HCT116 (cell line): ENCODE data around the gene ZNF436. TPM values are rescaled to one million over a fixed set of nuclear protein-coding genes. Genes with fewer than 3 reads are reported as not detected.

Experiments
- ATAC-seq: fragments of 200-7000 bp; cut with Tn5 transposase; 2 replicates; pipeline ENCODE4 v1.9.1; 2020; ENCODE audit warnings: mild to moderate bottlenecking, moderate library complexity
- BruUV-seq: library from RNA; stranded (reverse); fragments of 400-500 nt; replicated peaks from 2 replicates; lab custom pipeline; 2021; lab: Mats Ljungman, UMichigan
- CTCF ChIA-PET: fragments of 300-600 bp; sonication (Branson Sonifier 250); formaldehyde crosslinking; loops from one replicate; lab custom pipeline; 2021; ENCODE audit warnings: antibody characterized with exemption; lab: Charles Lee
- POLR2A ChIA-PET: fragments of 300-600, 350-600 bp; sonication (Branson Sonifier 250); formaldehyde crosslinking; loops from one replicate; lab custom pipeline; 2021; ENCODE audit warnings: antibody characterized with exemption; lab: Charles Lee
- RAD21 ChIA-PET, 2 experiments: fragments of 300-600 bp; sonication (Branson Sonifier 250); formaldehyde crosslinking; loops; one replicate each; lab custom pipeline; 2023; ENCODE audit warnings: low total read pairs in 2 of 2; ENCODE audit not compliant: uncharacterized antibody in 2 of 2, unreplicated experiment in 2 of 2, low non-redundant PET in 1 of 2; lab: Charles Lee
- DNase-seq: peaks from one replicate; pipeline ENCODE4 v3.0.0-alpha.2; 2010; ENCODE audit warnings: low read depth, low spot score
- H2AFZ ChIP-seq: fragments of 200-600 bp; shearing (Covaris generic), sonication (generic); 2 replicates; pipeline ENCODE4 v1.6.1; 2017; ENCODE audit warnings: low read depth, mixed run types, mixed read lengths, antibody characterized with exemption, low read length; ENCODE audit not compliant: poor library complexity, severe bottlenecking
- H3K27ac ChIP-seq: 2 replicates; pipeline ENCODE4 v1.5.1; 2012; ENCODE audit warnings: low read depth, low read length
- H3K27me3 ChIP-seq: fragments of 200-600 bp; sonication (generic); 2 replicates; pipeline ENCODE4 v1.6.1; 2016; ENCODE audit warnings: mixed run types, low read length, mixed read lengths; ENCODE audit not compliant: insufficient read depth
- H3K36me3 ChIP-seq, 2 experiments: fragments of 200-500 bp in 1 of 2; fragments of 200-600 bp in 1 of 2; sonication (Bioruptor generic) in 1 of 2; sonication (generic) in 1 of 2; 2 replicates each; pipeline versions ENCODE4 v1.5.1 to v1.6.1; 2014 to 2016; ENCODE audit warnings: low read length in 2 of 2, inconsistent platforms in 1 of 2, mixed read lengths in 1 of 2, mixed run types in 1 of 2; ENCODE audit not compliant: insufficient read depth in 2 of 2, control insufficient read depth in 1 of 2
- H3K4me1 ChIP-seq, 2 experiments: fragments of 200-600 bp in 1 of 2; sonication (generic) in 1 of 2; 2 replicates each; pipeline versions ENCODE4 v1.5.1 to v1.6.1; 2012 to 2017; ENCODE audit warnings: low read length in 2 of 2, inconsistent platforms in 1 of 2, mild to moderate bottlenecking in 1 of 2, mixed read lengths in 1 of 2, mixed run types in 1 of 2, moderate library complexity in 1 of 2; ENCODE audit not compliant: insufficient read depth in 2 of 2, control insufficient read depth in 1 of 2
- H3K4me2 ChIP-seq: fragments of 200-600 bp; sonication (generic); 2 replicates; pipeline ENCODE4 v1.6.1; 2017; ENCODE audit warnings: mixed run types, low read length, mixed read lengths
- H3K4me3 ChIP-seq, 2 experiments: fragments of 200-600 bp in 1 of 2; sonication (generic) in 1 of 2; replicated peaks in 1 of 2; 2 replicates each; pipeline ENCODE4 v1.5.1; 2011 to 2016; ENCODE audit warnings: low read length in 2 of 2, control low read depth in 1 of 2, low read depth in 1 of 2, mild to moderate bottlenecking in 1 of 2, mixed read lengths in 1 of 2, mixed run types in 1 of 2
- H3K79me2 ChIP-seq: fragments of 200-600 bp; sonication (generic); 2 replicates; pipeline ENCODE4 v1.6.1; 2017; ENCODE audit warnings: mild to moderate bottlenecking, mixed run types, low read length, moderate library complexity, mixed read lengths; ENCODE audit not compliant: insufficient read depth
- H3K9ac ChIP-seq: fragments of 200-600 bp; sonication (generic); 2 replicates; pipeline ENCODE4 v1.6.1; 2016; ENCODE audit warnings: low read length, mixed read lengths
- H3K9me2 ChIP-seq: fragments of 200-600 bp; sonication (generic), shearing (Covaris generic); 2 replicates; pipeline ENCODE4 v1.6.1; 2017; ENCODE audit warnings: mixed run types, mild to moderate bottlenecking, moderate library complexity; ENCODE audit not compliant: insufficient read depth
- H3K9me3 ChIP-seq, 2 experiments: fragments of 200-500 bp in 1 of 2; fragments of 200-600 bp in 1 of 2; sonication (Bioruptor generic) in 1 of 2; sonication (generic) in 1 of 2; 2 replicates each; pipeline ENCODE4 v1.6.1; 2014 to 2017; ENCODE audit warnings: low read length in 2 of 2, mixed read lengths in 2 of 2, inconsistent platforms in 1 of 2, low read depth in 1 of 2, mild to moderate bottlenecking in 1 of 2, mixed run types in 1 of 2, moderate library complexity in 1 of 2; ENCODE audit not compliant: control insufficient read depth in 1 of 2, insufficient read depth in 1 of 2
- H4K20me1 ChIP-seq: fragments of 200-600 bp; sonication (generic), shearing (Covaris generic); 2 replicates; pipeline ENCODE4 v1.6.1; 2017; ENCODE audit warnings: mixed run types, mild to moderate bottlenecking, moderate library complexity; ENCODE audit not compliant: insufficient read depth
- CEBPB ChIP-seq: IDR thresholded peaks from 2 replicates; pipeline ENCODE4 v1.6.1; 2012; ENCODE audit warnings: low read depth
- EZH2 ChIP-seq: fragments of 200-600 bp; sonication (generic); IDR thresholded peaks from 2 replicates; pipeline ENCODE4 v1.6.1; 2017; ENCODE audit warnings: antibody characterized with exemption, mixed run types
- JUND ChIP-seq: IDR thresholded peaks from 2 replicates; pipeline ENCODE4 v1.6.1; 2012
- RAD21 ChIP-seq: IDR thresholded peaks from 2 replicates; pipeline ENCODE4 v1.6.1; 2012; ENCODE audit warnings: low read depth, mild to moderate bottlenecking
- REST ChIP-seq: IDR thresholded peaks from 2 replicates; pipeline ENCODE4 v1.6.1; 2012; ENCODE audit warnings: low read depth
- YY1 ChIP-seq: IDR thresholded peaks from 2 replicates; pipeline ENCODE4 v1.6.1; 2011; ENCODE audit warnings: low read length, low read depth, moderate library complexity, mild to moderate bottlenecking; ENCODE audit not compliant: insufficient replicate concordance; ENCODE audit errors: extremely low read depth
- ZFX ChIP-seq: fragments of 450-650 bp; IDR thresholded peaks from 2 replicates; pipeline ENCODE4 v1.6.1; 2017
- intact Hi-C: fragments of 100-400 bp; cut with micrococcal nuclease; formaldehyde crosslinking; loops from 2 replicates; pipeline ENCODE4 v1.10.0; 2022
- total RNA-seq: library from RNA; stranded (reverse); gene quantifications from one replicate; pipeline ENCODE4 v1.2.1, GENCODE V29; 2021; ENCODE audit not compliant: unreplicated experiment
- TF ChIP-seq, protein P1 (sequence below): IDR thresholded peaks from 2 replicates; pipeline ENCODE4 v1.6.1; 2012

The ZNF436 gene
- total RNA-seq, 1 experiment from 2014 or later, result 8.1 TPM

DNA sequence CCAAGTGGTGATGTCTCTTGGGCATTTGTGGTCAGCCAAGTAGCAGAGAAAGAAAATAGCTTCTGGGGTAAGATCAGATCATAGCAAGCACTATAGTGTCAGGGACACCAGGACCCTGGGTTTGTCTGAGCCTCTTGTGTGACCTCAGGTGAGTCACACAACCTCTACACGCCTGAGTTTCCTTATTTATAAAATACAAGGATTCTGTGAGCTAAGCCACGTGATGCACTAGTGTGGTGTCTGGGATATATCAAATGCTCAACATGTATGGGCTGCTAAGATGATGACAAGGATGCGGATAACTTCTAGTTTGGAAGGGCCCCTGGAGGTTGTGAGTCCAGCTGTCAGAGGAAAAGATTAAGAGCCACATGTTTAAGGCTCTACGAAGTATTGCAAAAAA, 24.5 kb upstream of the ZNF436 start:
- H3K27me3 ChIP-seq, result no peaks in the 10 kb centered on the region
- H3K79me2 ChIP-seq, result no peaks in the 10 kb centered on the region
- H3K36me3 ChIP-seq, result no peaks in the 10 kb centered on the region
- intact Hi-C loops, result no loop called here
- ChIA-PET CTCF (interaction anchor here (3.2 kb wide), 1 partner anchor 9 kb away, joined by 15 read pairs; no protein-coding TSS in a partner anchor), POLR2A (interaction anchor here (0.6 to 1.9 kb wide), 3 partner anchors 9 to 93 kb away, joined by 3 to 8 read pairs (median 4); partner anchors contain the start of gene HNRNPR), RAD21 (no interaction called here)
- peaks cover 0 to 14% of the 10 kb centered on the region in 2 experiments; a peak in 2 of 4 replicates for H3K4me1 ChIP-seq
- H3K27ac ChIP-seq, result no peak overlapping the region
- H3K4me2 ChIP-seq, result peak overlapping the region; percentile 14; the same call in 1 of the 2 replicates
- H3K9me2 ChIP-seq, result no peaks in the 10 kb centered on the region
- H3K9ac ChIP-seq, result no peak overlapping the region
- BruUV-seq, result no TSS peak
- TF ChIP-seq, protein P1, sequence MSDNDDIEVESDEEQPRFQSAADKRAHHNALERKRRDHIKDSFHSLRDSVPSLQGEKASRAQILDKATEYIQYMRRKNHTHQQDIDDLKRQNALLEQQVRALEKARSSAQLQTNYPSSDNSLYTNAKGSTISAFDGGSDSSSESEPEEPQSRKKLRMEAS, result no peak
- TF ChIP-seq YY1 (no peak), ZFX (no peak), CEBPB (no peak), EZH2 (no peak), JUND (no peak), RAD21 (no peak)
- no peaks in the 10 kb centered on the region for H4K20me1 ChIP-seq
- DNase-seq (no peak), ATAC-seq (no peak)
- no peak overlapping the region for H3K4me3 ChIP-seq
- no peaks in the 10 kb centered on the region for H3K9me3 ChIP-seq
- no peak overlapping the region for H2AFZ ChIP-seq

DNA sequence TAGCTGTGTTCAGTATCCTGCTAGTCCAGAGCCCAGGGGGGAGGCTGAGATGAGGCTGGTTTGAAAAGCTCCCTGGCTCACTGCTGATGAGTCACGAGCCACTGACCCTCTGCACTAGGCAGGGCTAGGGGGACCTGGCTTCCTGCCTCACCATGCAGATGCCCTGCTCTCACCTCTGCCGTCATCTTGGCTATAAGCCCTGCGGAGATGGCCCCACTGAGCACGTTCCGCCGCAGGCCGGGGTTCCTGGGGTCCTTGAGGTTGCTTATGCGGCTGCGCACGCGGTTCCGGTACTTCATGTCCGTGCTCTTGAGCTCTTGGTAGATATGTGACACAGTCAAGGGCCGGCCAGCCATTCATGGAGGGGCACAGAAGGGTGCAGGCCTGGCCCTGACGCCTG, 24.1 kb upstream of the ZNF436 start:
- no TSS peak for BruUV-seq
- ATAC-seq, result no peak
- H2AFZ ChIP-seq, result no peak overlapping the region
- no peak for TF ChIP-seq YY1
- TF ChIP-seq RAD21, result no peak
- no peak for TF ChIP-seq REST
- POLR2A ChIA-PET, result interaction anchor here (0.6 to 1.9 kb wide), 3 partner anchors 10 to 93 kb away, joined by 3 to 8 read pairs (median 4); partner anchors contain the start of gene HNRNPR
- no peaks in the 10 kb centered on the region for H4K20me1 ChIP-seq
- H3K36me3 ChIP-seq, result no peaks in the 10 kb centered on the region
- peaks cover 0 to 14% of the 10 kb centered on the region in 2 experiments; a peak in 2 of 4 replicates for H3K4me1 ChIP-seq
- CTCF ChIA-PET, result interaction anchor here (3.2 kb wide), 1 partner anchor 10 kb away, joined by 15 read pairs; no protein-coding TSS in a partner anchor
- H3K79me2 ChIP-seq, result no peaks in the 10 kb centered on the region
- H3K27ac ChIP-seq, result no peak overlapping the region
- no peaks in the 10 kb centered on the region for H3K9me2 ChIP-seq
- no peaks in the 10 kb centered on the region for H3K9me3 ChIP-seq
- intact Hi-C loops, result no loop called here
- H3K4me3 ChIP-seq, result no peak overlapping the region
- DNase-seq, result no peak
- no peaks in the 10 kb centered on the region for H3K27me3 ChIP-seq
- no peak overlapping the region; the same call in 1 of the 2 replicates for H3K4me2 ChIP-seq
- H3K9ac ChIP-seq, result no peak overlapping the region
- RAD21 ChIA-PET, result no interaction called here
